H1 (cell line): Measurements from ENCODE around the gene WNT11. TPM values are rescaled to one million over a fixed set of nuclear protein-coding genes. Genes with fewer than 3 reads are reported as not detected.
A peak's percentile ranks its signal among the peaks of the same experiment; 100 is the strongest.

Source experiments
- CTCF ChIA-PET: fragments of 300-600 bp; sonication (Branson Sonifier 250); formaldehyde crosslinking; loops from one replicate; lab custom pipeline; 2021; ENCODE audit not compliant: partially characterized antibody; lab: Charles Lee
- POLR2A ChIA-PET: fragments of 300-600 bp; sonication (Branson Sonifier 250); formaldehyde crosslinking; loops from one replicate; lab custom pipeline; 2021; ENCODE audit warnings: inconsistent platforms; ENCODE audit not compliant: partially characterized antibody; lab: Charles Lee
- DNase-seq, 2 experiments: peaks; one replicate each; pipeline versions ENCODE4 v3.0.0 to v3.0.0-alpha.2; 2010 to 2022; ENCODE audit warnings: low spot score in 2 of 2, low read depth in 1 of 2, mixed read lengths in 1 of 2
- FAIRE-seq: peaks from 2 replicates; lab custom pipeline; 2011; peaks lifted over from hg19 to GRCh38; lab: Jason Lieb, UNC
- H2AFZ ChIP-seq: 2 replicates; pipeline ENCODE4 v1.8.1; 2012; ENCODE audit warnings: low read length, inconsistent platforms
- H2AK5ac ChIP-seq: 2 replicates; pipeline ENCODE4 v1.6.1; 2013; ENCODE audit warnings: low read depth, low read length
- H2BK120ac ChIP-seq: replicated peaks from 2 replicates; pipeline ENCODE3; 2013; ENCODE audit warnings: low read depth, low read length, inconsistent platforms
- H2BK12ac ChIP-seq: 2 replicates; pipeline ENCODE4 v1.6.1; 2013; ENCODE audit warnings: low read depth, low read length
- H2BK15ac ChIP-seq: 2 replicates; pipeline ENCODE4 v1.6.1; 2013; ENCODE audit warnings: low read length
- H2BK20ac ChIP-seq: 2 replicates; pipeline ENCODE4 v1.6.1; 2013; ENCODE audit warnings: low read length
- H2BK5ac ChIP-seq: 2 replicates; pipeline ENCODE4 v1.6.1; 2013; ENCODE audit warnings: low read depth, low read length
- H3K14ac ChIP-seq: 2 replicates; pipeline ENCODE4 v1.6.1; 2013; ENCODE audit warnings: inconsistent platforms; ENCODE audit not compliant: insufficient read length
- H3K18ac ChIP-seq: 2 replicates; pipeline ENCODE4 v1.6.1; 2013; ENCODE audit warnings: low read length; ENCODE audit errors: extremely low read depth
- H3K23ac ChIP-seq: 2 replicates; pipeline ENCODE4 v1.6.1; 2013; ENCODE audit warnings: inconsistent platforms; ENCODE audit not compliant: insufficient read length
- H3K23me2 ChIP-seq: 2 replicates; pipeline ENCODE4 v1.6.1; 2013; ENCODE audit warnings: low read depth, low read length
- H3K27ac ChIP-seq: 2 replicates; pipeline ENCODE4 v1.6.1; 2011; ENCODE audit warnings: low read depth, low read length, inconsistent platforms
- H3K27me3 ChIP-seq, 4 experiments: replicated peaks in 1 of 4; 1 replicate in 1 of 4; 2 replicates in 3 of 4; pipeline versions ENCODE4 v1.6.1 to v1.8.1; 2011 to 2013; ENCODE audit warnings: low read length in 3 of 4, mild to moderate bottlenecking in 3 of 4, inconsistent platforms in 2 of 4, mixed read lengths in 2 of 4, moderate library complexity in 1 of 4; ENCODE audit not compliant: control insufficient read depth in 3 of 4, insufficient read depth in 3 of 4; ENCODE audit errors: extremely low read depth in 1 of 4
- H3K36me3 ChIP-seq, 4 experiments: 2 replicates each; pipeline versions ENCODE4 v1.6.1 to v1.8.1; 2011 to 2013; ENCODE audit warnings: mild to moderate bottlenecking in 4 of 4, low read length in 3 of 4, moderate library complexity in 2 of 4, control low read depth in 1 of 4, inconsistent platforms in 1 of 4; ENCODE audit not compliant: insufficient read depth in 4 of 4, control insufficient read depth in 2 of 4
- H3K4ac ChIP-seq: replicated peaks from 2 replicates; pipeline ENCODE3; 2013; ENCODE audit warnings: low read length, low read depth, mixed read lengths, inconsistent platforms; ENCODE audit not compliant: insufficient read length
- H3K4me1 ChIP-seq, 4 experiments: replicated peaks in 1 of 4; 1 replicate in 1 of 4; 2 replicates in 3 of 4; pipeline versions ENCODE4 v1.6.1 to v1.8.1; 2011 to 2013; ENCODE audit warnings: low read length in 3 of 4, inconsistent platforms in 2 of 4, mixed read lengths in 1 of 4; ENCODE audit not compliant: insufficient read depth in 4 of 4, control insufficient read depth in 3 of 4
- H3K4me2 ChIP-seq, 2 experiments: 2 replicates each; pipeline versions ENCODE4 v1.6.1 to v1.8.1; 2011 to 2013; ENCODE audit warnings: low read depth in 2 of 2, low read length in 2 of 2, control low read depth in 1 of 2, inconsistent platforms in 1 of 2, mild to moderate bottlenecking in 1 of 2; ENCODE audit not compliant: insufficient read depth in 1 of 2
- H3K4me3 ChIP-seq, 4 experiments: fragments of 200-600, 300-600 bp in 1 of 4; sonication (generic), shearing (Covaris generic), sonication (Bioruptor Twin) in 1 of 4; 2 replicates each; pipeline versions ENCODE4 v1.5.1 to v1.8.1; 2011 to 2016; ENCODE audit warnings: low read length in 4 of 4, low read depth in 3 of 4, control low read depth in 2 of 4, inconsistent platforms in 2 of 4, mild to moderate bottlenecking in 2 of 4, mixed read lengths in 1 of 4, moderate library complexity in 1 of 4; ENCODE audit not compliant: insufficient read depth in 2 of 4; ENCODE audit errors: extremely low read depth in 1 of 4
- H3K56ac ChIP-seq: replicated peaks from 2 replicates; pipeline ENCODE3; 2013; ENCODE audit warnings: low read depth, mild to moderate bottlenecking, mixed read lengths, low read length, inconsistent platforms; ENCODE audit not compliant: insufficient read length
- H3K79me1 ChIP-seq: 2 replicates; pipeline ENCODE4 v1.6.1; 2013; ENCODE audit warnings: low read depth, low read length, control low read depth
- H3K79me2 ChIP-seq, 2 experiments: 2 replicates each; pipeline versions ENCODE4 v1.6.1 to v1.8.1; 2012 to 2013; ENCODE audit warnings: low read length in 2 of 2, mild to moderate bottlenecking in 2 of 2, inconsistent platforms in 1 of 2; ENCODE audit not compliant: insufficient read depth in 2 of 2, control insufficient read depth in 1 of 2
- H3K9ac ChIP-seq, 4 experiments: replicated peaks in 1 of 4; 1 replicate in 1 of 4; 2 replicates in 3 of 4; pipeline versions ENCODE4 v1.6.1 to v1.8.1; 2011 to 2013; ENCODE audit warnings: low read depth in 3 of 4, low read length in 3 of 4, control low read depth in 2 of 4, mild to moderate bottlenecking in 2 of 4, moderate library complexity in 2 of 4, inconsistent platforms in 1 of 4; ENCODE audit errors: extremely low read depth in 1 of 4
- H3K9me3 ChIP-seq, 2 experiments: 2 replicates each; pipeline versions ENCODE4 v1.6.1 to v1.8.1; 2012 to 2013; ENCODE audit warnings: mild to moderate bottlenecking in 2 of 2, moderate library complexity in 2 of 2, control low read depth in 1 of 2, inconsistent platforms in 1 of 2, low read depth in 1 of 2, low read length in 1 of 2, mixed read lengths in 1 of 2; ENCODE audit not compliant: insufficient read depth in 2 of 2
- H4K20me1 ChIP-seq, 2 experiments: replicated peaks in 1 of 2; 2 replicates each; pipeline versions ENCODE3 to v1.8.1; 2011 to 2013; ENCODE audit warnings: inconsistent platforms in 2 of 2, low read length in 2 of 2, mild to moderate bottlenecking in 1 of 2; ENCODE audit not compliant: insufficient read depth in 2 of 2, control insufficient read depth in 1 of 2
- H4K5ac ChIP-seq: 2 replicates; pipeline ENCODE4 v1.6.1; 2013; ENCODE audit warnings: low read length, low read depth, mixed read lengths, inconsistent platforms; ENCODE audit not compliant: insufficient read length
- H4K8ac ChIP-seq: 2 replicates; pipeline ENCODE4 v1.8.0; 2013; ENCODE audit warnings: mild to moderate bottlenecking, moderate library complexity, low read length, inconsistent platforms; ENCODE audit not compliant: insufficient read depth; ENCODE audit errors: extremely low read depth
- H4K91ac ChIP-seq: replicated peaks from 2 replicates; pipeline ENCODE3; 2013; ENCODE audit warnings: low read length, mixed read lengths, inconsistent platforms; ENCODE audit not compliant: insufficient read length
- ASH2L ChIP-seq: fragments of 200-600, 300-600 bp; sonication (generic); IDR thresholded peaks from one replicate; pipeline ENCODE4 v1.7.1; 2017; ENCODE audit warnings: low read length
- EZH2 ChIP-seq: fragments of 200-600 bp; sonication (generic); IDR thresholded peaks from 2 replicates; pipeline ENCODE4 v1.7.1; 2012; ENCODE audit warnings: low read depth, mild to moderate bottlenecking, moderate library complexity, low read length, inconsistent platforms; ENCODE audit not compliant: severe bottlenecking
- FOSL1 ChIP-seq: IDR thresholded peaks from 2 replicates; pipeline ENCODE4 v1.6.1; 2011; ENCODE audit warnings: mild to moderate bottlenecking, low read depth, low read length, moderate library complexity; ENCODE audit not compliant: insufficient read depth
- KDM4A ChIP-seq: IDR thresholded peaks from one replicate; pipeline ENCODE4 v1.7.1; 2012; ENCODE audit warnings: low read depth, mild to moderate bottlenecking, moderate library complexity, low read length, inconsistent platforms; ENCODE audit not compliant: severe bottlenecking
- RAD21 ChIP-seq, 2 experiments: IDR thresholded peaks in 1 of 2; conservative IDR thresholded peaks in 1 of 2; 2 replicates each; pipeline ENCODE4 v1.6.1; 2011; ENCODE audit warnings: low read depth in 2 of 2, low read length in 2 of 2, improper control_type of control experiment in 1 of 2, inconsistent platforms in 1 of 2, mild to moderate bottlenecking in 1 of 2, moderate library complexity in 1 of 2
- SP4 ChIP-seq: IDR thresholded peaks from 2 replicates; pipeline ENCODE4 v1.6.1; 2012; ENCODE audit warnings: low read length, inconsistent platforms
- SUZ12 ChIP-seq: fragments of 200-600 bp; sonication (generic); IDR thresholded peaks from 2 replicates; pipeline ENCODE4 v1.6.1; 2012; ENCODE audit warnings: mild to moderate bottlenecking, inconsistent platforms, low read length, moderate library complexity, mixed read lengths
- TBP ChIP-seq: IDR thresholded peaks from 2 replicates; pipeline ENCODE4 v1.6.1; 2011; ENCODE audit warnings: low read depth, low read length, improper control_type of control experiment
- ZNF274 ChIP-seq: IDR thresholded peaks from 2 replicates; pipeline ENCODE4 v1.7.0; 2012; ENCODE audit warnings: low read length, borderline replicate concordance; ENCODE audit errors: extremely low read depth
- WGBS, 2 experiments: shearing (Covaris generic) in 1 of 2; methylation state at CpG; one replicate each; pipeline versions ENCODE4 v1.1.6 to v1.1.7; 2013 to 2015; ENCODE audit warnings: low lambda C conversion rate in 2 of 2, mixed read lengths in 2 of 2, inconsistent platforms in 1 of 2, low coverage in 1 of 2, missing lambda C conversion rate in 1 of 2; ENCODE audit not compliant: insufficient replicate concordance in 2 of 2, insufficient coverage in 1 of 2, insufficient read length in 1 of 2; ENCODE audit errors: extremely low coverage in 1 of 2, missing lambda C conversion rate in 1 of 2; 5-methylcytosine and 5-hydroxymethylcytosine counted together
- polyA plus RNA-seq, 7 experiments: library from polyadenylated mRNA; depleted of rRNA in 3 of 7; stranded (reverse) in 5 of 7; unstranded in 2 of 7; fragments of >200 nt in 5 of 7; fragments of 200-250 nt in 2 of 7; gene quantifications; 1 replicate in 5 of 7; 2 replicates in 1 of 7; 4 replicates in 1 of 7; pipeline versions ENCODE4 v1.2.1 to v1.2.3, GENCODE V29; 2011 to 2013; ENCODE audit warnings: missing spikeins in 2 of 7, mixed read lengths in 2 of 7
- total RNA-seq: library from RNA; stranded (reverse); fragmentation: NEBNext Ultra II Directional; extraction: Animal tissue kit (Norgen Biotek cat#: 25700); gene quantifications from 2 replicates; pipeline ENCODE4 v1.2.1, GENCODE V29; 2021

The WNT11 gene
- total and polyA plus RNA-seq, 2 of the 8 experiments (the other 6 are each of a cell fraction or from before 2014, with no cell fraction given) = 0.11 to 0.45 TPM

GRCh38 chr11:76208438-76209374 lies 2.4 kb upstream of the WNT11 start:
- Histone ChIP-seq H3K79me1 (no peaks in the 10 kb centered on the region), H2BK20ac (no peak overlapping the region), H3K4me2 (peak overlapping the region; percentile 75 to 89), H4K91ac (no peak overlapping the region), H2BK120ac (no peak overlapping the region), H3K23me2 (peaks cover 32% of the 10 kb centered on the region; the same call in 1 of the 2 replicates), H3K9ac (peak overlapping the region in 1 of 4 experiments; percentile 58; a peak in 1 of 7 replicates), H3K14ac (no peak overlapping the region), H3K4me3 (peak overlapping the region; percentile 30 to 62 (median 56)), H4K8ac (no peak overlapping the region; the same call in none of the 2 replicates), H3K4ac (no peak overlapping the region), H3K9me3 (no peaks in the 10 kb centered on the region; a peak in 1 of 4 replicates), H4K20me1 (peaks cover 8 to 11% of the 10 kb centered on the region in 2 experiments), H3K27me3 (peaks cover 77 to 97% (median 87%) of the 10 kb centered on the region in 4 experiments), H2BK15ac (no peak overlapping the region), H2BK5ac (no peak overlapping the region), H3K79me2 (no peaks in the 10 kb centered on the region), H3K18ac (no peak overlapping the region), H3K36me3 (peaks cover 0 to 9% (median 0%) of the 10 kb centered on the region in 4 experiments; a peak in 1 of 8 replicates), H2BK12ac (no peak overlapping the region), H3K23ac (no peak overlapping the region), H3K27ac (no peak overlapping the region), H2AK5ac (no peak overlapping the region), H3K56ac (no peak overlapping the region), H2AFZ (no peak overlapping the region), H4K5ac (no peak overlapping the region), H3K4me1 (peaks cover 7 to 43% (median 20%) of the 10 kb centered on the region in 4 experiments)
- ChIA-PET POLR2A (interaction anchor here (0.7 to 7.2 kb wide), 6 partner anchors 13 to 109 kb away, joined by 3 to 39 read pairs (median 4); no protein-coding TSS in a partner anchor), CTCF (interaction anchor here (0.7 to 9.1 kb wide), 50 partner anchors 10 to 850 kb away, joined by 3 to 252 read pairs (median 6); partner anchors contain the start of gene EMSY)
- DNase-seq = peak in 1 of 2 experiments; percentile 93
- WGBS, 2 experiments = 3% methylated on average over 51 of the region's 79 CpGs; no CpG with 5 or more reads in 1 of the 2 experiments
- FAIRE-seq = no peak
- TF ChIP-seq TBP = 0 out of 2 replicates have a peak, but pooled peaks have one; percentile 9
- TF ChIP-seq ASH2L = no peak
- TF ChIP-seq FOSL1 = no peak
- TF ChIP-seq ZNF274 = no peak
- TF ChIP-seq RAD21 (IDR thresholded peaks at IDR 0.05 in 1 of 2, conservative IDR thresholded peaks at IDR 0.05 in 1 of 2; ENCODE audit: low read depth in 2 of 2, low read length in 2 of 2) = peak; percentile 36 to 56; a peak in 3 of 4 replicates
- TF ChIP-seq EZH2 = peak; percentile 14
- peak; percentile 11 for TF ChIP-seq SUZ12
- TF ChIP-seq SP4 = no peak
- TF ChIP-seq KDM4A = peak; percentile 55
